Measurements from ENCODE around the gene TRAPPC11.
"Not testable (repeated sequence)": the region's sequence is repeated elsewhere in the genome, so short reads cannot be mapped to it uniquely, and the experiment has no call there.

Gene TRAPPC11

GRCh38 chr4:183659029-183659871 lies at the start of gene TRAPPC11, which contains the start of gene RWDD4:
TRAPPC11 (plus strand) TSS chr4:183659293; CDS start chr4:183663868, 4,575 bp downstream.
RWDD4 (minus strand) TSS chr4:183659185; CDS start chr4:183658952, 233 bp downstream.
- DNase-seq = peak; percentile 93 to 94

GRCh38 chr4:183610033-183610432 lies 49.1 kb upstream of the TRAPPC11 start:
- DNase-seq = no peak

- DNase-seq = no peak
Observed at GRCh38 chr4:183610613-183611012, 48.5 kb upstream of the TRAPPC11 start.

- no peak for DNase-seq
Observed at GRCh38 chr4:183611210-183611830, 47.8 kb upstream of the TRAPPC11 start.

- DNase-seq = no peak
Observed at GRCh38 chr4:183612329-183613250, 46.5 kb upstream of the TRAPPC11 start.

- DNase-seq = no peak
Observed at GRCh38 chr4:183617075-183617474, 42.0 kb upstream of the TRAPPC11 start.

GRCh38 chr4:183618681-183619080 lies 40.4 kb upstream of the TRAPPC11 start:
- DNase-seq = no peak

GRCh38 chr4:183620421-183620820 lies 38.7 kb upstream of the TRAPPC11 start:
- DNase-seq = no peak

- no peak for DNase-seq
Observed at GRCh38 chr4:183621875-183622274, 37.2 kb upstream of the TRAPPC11 start.

- DNase-seq = no peak
Observed at GRCh38 chr4:183624548-183624947, 34.5 kb upstream of the TRAPPC11 start.

GRCh38 chr4:183626168-183626567 lies 32.9 kb upstream of the TRAPPC11 start:
- no peak for DNase-seq

- not testable (repeated sequence) for DNase-seq
Observed at GRCh38 chr4:183627286-183627685, 31.8 kb upstream of the TRAPPC11 start.

- no peak for DNase-seq
Observed at GRCh38 chr4:183627979-183628588, 31.0 kb upstream of the TRAPPC11 start.

- no peak for DNase-seq
Observed at GRCh38 chr4:183631577-183632198, 27.4 kb upstream of the TRAPPC11 start.

GRCh38 chr4:183632689-183633088 lies 26.4 kb upstream of the TRAPPC11 start:
- DNase-seq = no peak

- no peak for DNase-seq
Observed at GRCh38 chr4:183633476-183634400, 25.4 kb upstream of the TRAPPC11 start.

- DNase-seq = no peak
Observed at GRCh38 chr4:183635321-183635720, 23.8 kb upstream of the TRAPPC11 start.

GRCh38 chr4:183635741-183636140 lies 23.4 kb upstream of the TRAPPC11 start:
- DNase-seq = no peak

GRCh38 chr4:183636503-183636902 lies 22.6 kb upstream of the TRAPPC11 start:
- DNase-seq = no peak

- DNase-seq = no peak
Observed at GRCh38 chr4:183636923-183637322, 22.2 kb upstream of the TRAPPC11 start.

GRCh38 chr4:183637461-183637860 lies 21.6 kb upstream of the TRAPPC11 start:
- no peak for DNase-seq

Data from stimulated activated CD4-positive, alpha-beta T cell treated with anti-CD3 and anti-CD28 coated beads, Interleukin-4, amount 100 ng/mL, for 4 hours (primary cell).